ENCODE data around the gene ZNF365. TPM values are rescaled to one million over a fixed set of nuclear protein-coding genes. Genes with fewer than 3 reads are reported as not detected.

The ZNF365 gene
- total RNA-seq, 1 donor from 2014 or later = 0.26 TPM

GRCh38 chr10:62433901-62434300 lies 59.7 kb downstream of the ZNF365 start:
- no peaks in the 10 kb centered on the region for H3K4me1 Mint-ChIP-seq
- no peak overlapping the region for H3K4me3 Mint-ChIP-seq
- H3K9me3 ChIP-seq (ENCODE audit: low read depth) = no peaks in the 10 kb centered on the region
- H3F3A ChIP-seq (ENCODE audit: low read depth) = no peaks in the 10 kb centered on the region
- H3K79me2 ChIP-seq (ENCODE audit: low read depth) = no peaks in the 10 kb centered on the region
- no peak overlapping the region for H3K4me3 ChIP-seq
- no peaks in the 10 kb centered on the region for H3K4me1 ChIP-seq
- no peak overlapping the region for H3K4me2 ChIP-seq
- H3K36me3 ChIP-seq = no peaks in the 10 kb centered on the region
- no peaks in the 10 kb centered on the region for H4K20me1 ChIP-seq (ENCODE audit: low read depth)
- H3K27ac ChIP-seq = no peak overlapping the region
- no peak overlapping the region for H3K9ac ChIP-seq
- H2AFZ ChIP-seq (replicated peaks) = no peak overlapping the region
- H3K36me3 Mint-ChIP-seq = no peaks in the 10 kb centered on the region
- TF ChIP-seq EZH2phosphoT487 (IDR thresholded peaks at IDR 0.05) (no peak), EZH2 (IDR thresholded peaks at IDR 0.05) (no peak), CTCF (IDR thresholded peaks at IDR 0.05) (no peak)
- no peak overlapping the region for H3K27ac Mint-ChIP-seq
- peaks cover 2% of the 10 kb centered on the region for H3K27me3 Mint-ChIP-seq (ENCODE audit: insufficient read depth, low read depth)
- no peaks in the 10 kb centered on the region for H3K27me3 ChIP-seq
- no peak for DNase-seq (ENCODE audit: low spot score)
- H3K9me3 Mint-ChIP-seq = no peaks in the 10 kb centered on the region

GRCh38 chr10:62437696-62438095 lies 63.5 kb downstream of the ZNF365 start:
- no peaks in the 10 kb centered on the region for H3K9me3 ChIP-seq (ENCODE audit: low read depth)
- H3K79me2 ChIP-seq (ENCODE audit: low read depth) = no peaks in the 10 kb centered on the region
- peak; percentile 84 for TF ChIP-seq CTCF (IDR thresholded peaks at IDR 0.05)
- no peak for TF ChIP-seq EZH2phosphoT487 (IDR thresholded peaks at IDR 0.05)
- H3K9ac ChIP-seq = no peak overlapping the region
- H3K27me3 ChIP-seq = no peaks in the 10 kb centered on the region
- no peaks in the 10 kb centered on the region for H3K36me3 ChIP-seq
- Mint-ChIP-seq H3K4me3 (no peak overlapping the region), H3K9me3 (no peaks in the 10 kb centered on the region), H3K36me3 (no peaks in the 10 kb centered on the region), H3K4me1 (peaks cover 9% of the 10 kb centered on the region), H3K27ac (no peak overlapping the region), H3K27me3 (ENCODE audit: insufficient read depth, low read depth) (peaks cover 2% of the 10 kb centered on the region)
- H3F3A ChIP-seq (ENCODE audit: low read depth) = no peaks in the 10 kb centered on the region
- H2AFZ ChIP-seq (replicated peaks) = no peak overlapping the region
- H3K4me3 ChIP-seq = no peak overlapping the region
- H4K20me1 ChIP-seq (ENCODE audit: low read depth) = no peaks in the 10 kb centered on the region
- no peaks in the 10 kb centered on the region for H3K4me1 ChIP-seq
- peak; percentile 68 for DNase-seq (ENCODE audit: low spot score)
- no peak overlapping the region for H3K4me2 ChIP-seq
- H3K27ac ChIP-seq = no peak overlapping the region

- Histone ChIP-seq H3K27ac (no peak overlapping the region), H3F3A (ENCODE audit: low read depth) (no peaks in the 10 kb centered on the region), H3K79me2 (ENCODE audit: low read depth) (no peaks in the 10 kb centered on the region), H2AFZ (replicated peaks) (no peak overlapping the region), H3K9ac (no peak overlapping the region), H3K36me3 (no peaks in the 10 kb centered on the region), H3K4me3 (no peak overlapping the region), H3K4me1 (no peaks in the 10 kb centered on the region), H3K27me3 (no peaks in the 10 kb centered on the region), H3K9me3 (ENCODE audit: low read depth) (no peaks in the 10 kb centered on the region), H4K20me1 (ENCODE audit: low read depth) (no peaks in the 10 kb centered on the region), H3K4me2 (no peak overlapping the region)
- Mint-ChIP-seq H3K4me1 (peaks cover 26% of the 10 kb centered on the region), H3K36me3 (no peaks in the 10 kb centered on the region), H3K27ac (no peak overlapping the region), H3K27me3 (ENCODE audit: insufficient read depth, low read depth) (no peaks in the 10 kb centered on the region), H3K4me3 (no peak overlapping the region), H3K9me3 (no peaks in the 10 kb centered on the region)
- DNase-seq (ENCODE audit: low spot score) = no peak
- no peak for TF ChIP-seq EZH2 (IDR thresholded peaks at IDR 0.05)
- TF ChIP-seq EZH2phosphoT487 (IDR thresholded peaks at IDR 0.05) = no peak
- TF ChIP-seq CTCF (IDR thresholded peaks at IDR 0.05) = no peak
Observed at GRCh38 chr10:62442006-62442405, 67.8 kb downstream of the ZNF365 start.
